ENCODE data around the gene LRP5. TPM values are rescaled to one million over a fixed set of nuclear protein-coding genes. Genes with fewer than 3 reads are reported as not detected.
"Not testable (repeated sequence)": the region's sequence is repeated elsewhere in the genome, so short reads cannot be mapped to it uniquely, and the experiment has no call there.

Gene LRP5
- total and polyA plus RNA-seq, 2 experiments from 2014 or later: 26.9 to 51.1 TPM

GRCh38 chr11:68399916-68400315 lies 87.5 kb downstream of the LRP5 start (continued):
- TF ChIP-seq REST (IDR thresholded peaks at IDR 0.05; ENCODE audit: unreplicated experiment): no peak
- no peak for TF ChIP-seq CTCF (conservative IDR thresholded peaks at IDR 0.05; ENCODE audit: low read depth in 2 of 2)
- no peak for TF ChIP-seq EZH2 (IDR thresholded peaks at IDR 0.05; ENCODE audit: low read depth, unreplicated experiment)
- TF ChIP-seq POLR2AphosphoS5 (IDR thresholded peaks at IDR 0.05; ENCODE audit: low read depth): no peak
- TF ChIP-seq ETS1 (IDR thresholded peaks at IDR 0.05): no peak
- no peak for TF ChIP-seq NANOG (IDR thresholded peaks at IDR 0.05; ENCODE audit: borderline replicate concordance)
- TF ChIP-seq ZNF331 (CRISPR knock-in tag; IDR thresholded peaks at IDR 0.05; ENCODE audit: low read depth): no peak
- TF ChIP-seq JUNB (IDR thresholded peaks at IDR 0.05; ENCODE audit: unreplicated experiment): no peak
- no peak for TF ChIP-seq CREB1 (CRISPR knock-in tag; IDR thresholded peaks at IDR 0.05; ENCODE audit: low read depth)
- no peak for TF ChIP-seq STAT1 (IDR thresholded peaks at IDR 0.05; ENCODE audit: unreplicated experiment)
- no peak for TF ChIP-seq EZH2phosphoT487 (IDR thresholded peaks at IDR 0.05; ENCODE audit: unreplicated experiment)

DNA sequence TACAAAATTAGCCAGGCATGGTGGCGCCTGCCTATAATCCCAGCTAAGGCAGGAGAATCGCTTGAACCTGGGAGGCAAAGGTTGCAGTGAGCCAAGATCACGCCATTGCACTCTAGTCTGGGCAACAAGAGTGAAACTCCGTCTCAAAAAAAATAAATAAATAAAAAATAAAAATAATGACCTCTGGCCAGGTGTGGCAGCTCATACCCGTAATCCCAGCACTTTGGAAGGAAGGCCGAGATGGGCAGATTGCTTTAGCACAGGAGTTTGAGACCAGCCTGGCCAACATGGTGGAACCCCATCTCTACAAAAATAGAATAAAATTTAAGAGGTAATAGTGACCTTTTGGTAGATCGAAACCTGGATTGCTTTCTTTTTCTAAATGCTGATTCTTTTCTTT lies 88.2 kb downstream of the LRP5 start:
- not testable (repeated sequence) for H3K4me1 Mint-ChIP-seq; H3K36me3 ChIP-seq (ENCODE audit: insufficient read depth); H3F3A ChIP-seq (replicated peaks; ENCODE audit: low read depth); H3K4me2 ChIP-seq; H4K20me1 ChIP-seq (replicated peaks; ENCODE audit: insufficient read depth); H3K27me3 ChIP-seq (ENCODE audit: insufficient read depth); DNase-seq (ENCODE audit: low spot score); H3K9me3 Mint-ChIP-seq; H3K4me3 Mint-ChIP-seq; H3K9me2 ChIP-seq (ENCODE audit: insufficient read depth); H3K27me3 Mint-ChIP-seq (ENCODE audit: insufficient read depth, low read depth, poor library complexity); H3K4me1 ChIP-seq (ENCODE audit: insufficient read depth); H3K27ac Mint-ChIP-seq; ATAC-seq; H3K79me2 ChIP-seq (replicated peaks; ENCODE audit: insufficient read depth); H2AFZ ChIP-seq; H3K4me3 ChIP-seq; H3K27ac ChIP-seq (ENCODE audit: low read depth)
- peaks cover 24% of the 10 kb centered on the region for H3K36me3 Mint-ChIP-seq (ENCODE audit: low read depth)
